ENCODE measurements around the gene RYR1.

DNA sequence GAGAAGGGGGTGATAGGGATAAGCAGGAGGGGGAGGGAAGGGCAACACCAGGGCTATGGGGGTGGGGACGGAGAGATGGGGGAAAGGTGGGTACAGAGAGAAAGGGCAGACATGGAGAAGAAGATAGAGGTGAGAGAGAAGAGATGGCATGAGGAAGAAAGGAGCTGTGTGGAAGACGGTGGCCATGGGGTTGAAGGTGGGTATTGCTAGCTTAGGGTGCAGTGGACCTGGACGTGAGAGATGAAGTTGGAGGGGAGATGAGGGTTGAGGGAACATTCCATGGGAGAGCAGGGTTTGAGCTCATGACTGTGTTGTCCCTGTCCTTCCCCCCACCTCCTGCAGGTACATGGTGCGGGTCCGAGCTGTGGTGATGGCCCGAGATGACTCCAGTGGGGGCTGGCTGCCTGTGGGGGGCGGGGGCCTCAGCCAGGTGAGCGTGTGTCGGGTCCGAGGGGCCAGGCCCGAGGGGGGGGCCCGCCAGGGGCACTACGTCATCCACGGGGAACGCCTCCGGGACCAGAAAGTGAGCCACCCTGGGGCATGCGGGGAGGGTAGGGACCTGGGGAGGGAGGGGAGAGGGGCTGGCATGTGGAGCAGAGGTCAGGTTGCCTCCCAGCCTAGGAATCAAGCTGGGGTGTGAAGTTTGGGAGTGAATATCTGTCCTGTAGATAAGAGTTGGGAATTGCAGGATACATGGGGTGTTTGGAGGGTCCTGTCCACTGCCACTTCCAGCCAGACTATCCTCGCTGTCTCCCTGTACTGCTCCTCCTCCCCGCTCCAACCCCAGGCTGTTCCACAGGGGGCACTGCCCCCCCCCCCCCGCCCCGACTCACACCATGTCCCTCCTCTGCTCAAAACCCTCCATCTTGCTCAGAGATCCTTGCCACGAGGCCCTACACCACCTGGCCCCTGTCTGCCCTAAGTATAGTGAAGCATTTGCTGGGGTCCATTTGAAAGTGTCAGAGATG, 43.2 kb upstream of the RYR1 start:
- TF ChIP-seq CTCF (IDR thresholded peaks at IDR 0.05) (no peak), POLR2A (IDR thresholded peaks at IDR 0.05) (no peak)
